ENCODE results near the gene BTBD8. TPM values are rescaled to one million over a fixed set of nuclear protein-coding genes. Genes with fewer than 3 reads are reported as not detected.

BTBD8 gene
- polyA plus RNA-seq, 1 experiment: 5.0 TPM

- CTCF ChIA-PET: no interaction called here
- H3K27ac ChIP-seq (ENCODE audit: low read depth, low read length): no peak overlapping the region
- no peaks in the 10 kb centered on the region for H3K27me3 ChIP-seq (ENCODE audit: control insufficient read depth, insufficient read depth, low read length)
- H3K4me3 ChIP-seq (ENCODE audit: low read depth, low read length): no peak overlapping the region
- TF ChIP-seq, protein P1, sequence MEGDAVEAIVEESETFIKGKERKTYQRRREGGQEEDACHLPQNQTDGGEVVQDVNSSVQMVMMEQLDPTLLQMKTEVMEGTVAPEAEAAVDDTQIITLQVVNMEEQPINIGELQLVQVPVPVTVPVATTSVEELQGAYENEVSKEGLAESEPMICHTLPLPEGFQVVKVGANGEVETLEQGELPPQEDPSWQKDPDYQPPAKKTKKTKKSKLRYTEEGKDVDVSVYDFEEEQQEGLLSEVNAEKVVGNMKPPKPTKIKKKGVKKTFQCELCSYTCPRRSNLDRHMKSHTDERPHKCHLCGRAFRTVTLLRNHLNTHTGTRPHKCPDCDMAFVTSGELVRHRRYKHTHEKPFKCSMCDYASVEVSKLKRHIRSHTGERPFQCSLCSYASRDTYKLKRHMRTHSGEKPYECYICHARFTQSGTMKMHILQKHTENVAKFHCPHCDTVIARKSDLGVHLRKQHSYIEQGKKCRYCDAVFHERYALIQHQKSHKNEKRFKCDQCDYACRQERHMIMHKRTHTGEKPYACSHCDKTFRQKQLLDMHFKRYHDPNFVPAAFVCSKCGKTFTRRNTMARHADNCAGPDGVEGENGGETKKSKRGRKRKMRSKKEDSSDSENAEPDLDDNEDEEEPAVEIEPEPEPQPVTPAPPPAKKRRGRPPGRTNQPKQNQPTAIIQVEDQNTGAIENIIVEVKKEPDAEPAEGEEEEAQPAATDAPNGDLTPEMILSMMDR (IDR thresholded peaks at IDR 0.05; ENCODE audit: low read depth, low read length): no peak
- POLR2A ChIA-PET: no interaction called here
- no peaks in the 10 kb centered on the region; the same call in 1 of the 2 replicates for H3K9me3 ChIP-seq (ENCODE audit: control insufficient read depth, insufficient read depth, low read length)
- DNase-seq (ENCODE audit: low read depth, low spot score): no peak
These were observed 114.4 kb downstream of the BTBD8 start for GRCh38 chr1:92194511-92194910.

- no peak for DNase-seq (ENCODE audit: low read depth, low spot score)
- TF ChIP-seq, protein P1 (IDR thresholded peaks at IDR 0.05; ENCODE audit: low read depth, low read length): no peak
- Histone ChIP-seq H3K27me3 (ENCODE audit: control insufficient read depth, insufficient read depth, low read length) (no peaks in the 10 kb centered on the region), H3K27ac (ENCODE audit: low read depth, low read length) (no peak overlapping the region), H3K9me3 (ENCODE audit: control insufficient read depth, insufficient read depth, low read length) (no peaks in the 10 kb centered on the region), H3K4me3 (ENCODE audit: low read depth, low read length) (no peak overlapping the region)
- CTCF ChIA-PET: no interaction called here
- POLR2A ChIA-PET: no interaction called here
These were observed 121.8 kb downstream of the BTBD8 start for GRCh38 chr1:92201973-92202372.

GRCh38 chr1:92203105-92203504 is 123.0 kb downstream of the BTBD8 start:
- POLR2A ChIA-PET: no interaction called here
- Histone ChIP-seq H3K27ac (ENCODE audit: low read depth, low read length) (no peak overlapping the region), H3K4me3 (ENCODE audit: low read depth, low read length) (no peak overlapping the region), H3K9me3 (ENCODE audit: control insufficient read depth, insufficient read depth, low read length) (no peaks in the 10 kb centered on the region), H3K27me3 (ENCODE audit: control insufficient read depth, insufficient read depth, low read length) (no peaks in the 10 kb centered on the region)
- TF ChIP-seq, protein P1 (IDR thresholded peaks at IDR 0.05; ENCODE audit: low read depth, low read length): no peak
- no peak for DNase-seq (ENCODE audit: low read depth, low spot score)
- CTCF ChIA-PET: no interaction called here

GRCh38 chr1:92210701-92211100 is 130.6 kb downstream of the BTBD8 start:
- Histone ChIP-seq H3K4me3 (ENCODE audit: low read depth, low read length) (no peak overlapping the region), H3K9me3 (ENCODE audit: control insufficient read depth, insufficient read depth, low read length) (no peaks in the 10 kb centered on the region), H3K27ac (ENCODE audit: low read depth, low read length) (peak overlapping the region; percentile 67), H3K27me3 (ENCODE audit: control insufficient read depth, insufficient read depth, low read length) (no peaks in the 10 kb centered on the region)
- POLR2A ChIA-PET: interaction anchor here (0.7 kb wide), 1 partner anchor 173 kb away, joined by 8 read pairs; no protein-coding TSS in a partner anchor
- no peak for DNase-seq (ENCODE audit: low read depth, low spot score)
- TF ChIP-seq, protein P1 (IDR thresholded peaks at IDR 0.05; ENCODE audit: low read depth, low read length): no peak
- CTCF ChIA-PET: interaction anchor here (1.8 kb wide), 1 partner anchor 81 kb away, joined by 5 read pairs; no protein-coding TSS in a partner anchor

GRCh38 chr1:92211166-92211565 is 131.0 kb downstream of the BTBD8 start:
- ChIA-PET CTCF (interaction anchor here (1.8 kb wide), 1 partner anchor 80 kb away, joined by 5 read pairs; no protein-coding TSS in a partner anchor), POLR2A (interaction anchor here (0.7 kb wide), 1 partner anchor 174 kb away, joined by 8 read pairs; no protein-coding TSS in a partner anchor)
- Histone ChIP-seq H3K27me3 (ENCODE audit: control insufficient read depth, insufficient read depth, low read length) (no peaks in the 10 kb centered on the region), H3K9me3 (ENCODE audit: control insufficient read depth, insufficient read depth, low read length) (no peaks in the 10 kb centered on the region), H3K4me3 (ENCODE audit: low read depth, low read length) (no peak overlapping the region), H3K27ac (ENCODE audit: low read depth, low read length) (no peak overlapping the region)
- peak; percentile 62 for DNase-seq (ENCODE audit: low read depth, low spot score)
- TF ChIP-seq, protein P1 (IDR thresholded peaks at IDR 0.05; ENCODE audit: low read depth, low read length): no peak

Measured in AG04450 (cell line).